Left lung (tissue), 10 donors: ENCODE results near the gene JAZF1. TPM values are rescaled to one million over a fixed set of nuclear protein-coding genes. Genes with fewer than 3 reads are reported as not detected.

Experiments used
- ATAC-seq: fragments of 200-7000 bp; cut with Tn5 transposase; one replicate; pipeline ENCODE4 v1.9.1; 2020; ENCODE audit warnings: moderate library complexity
- DNase-seq, 4 donors: peaks; one replicate each; pipeline ENCODE4 v3.0.0-alpha.2; 2013 to 2020
- H3K27ac ChIP-seq, 2 donors: fragments of 200-600 bp; sonication (generic) in 1 of 2; one replicate each; pipeline versions ENCODE4 v1.5.0 to v1.8.0; 2020 to 2021
- H3K27me3 ChIP-seq, 2 donors: fragments of 200-600 bp; sonication (generic) in 1 of 2; one replicate each; pipeline versions ENCODE4 v1.5.0 to v1.8.0; 2020 to 2021
- H3K36me3 ChIP-seq, 2 donors: fragments of 200-600 bp; sonication (generic) in 1 of 2; one replicate each; pipeline versions ENCODE4 v1.5.0 to v1.8.0; 2020 to 2021
- H3K4me1 ChIP-seq, 2 donors: fragments of 200-600 bp; one replicate each; pipeline ENCODE4 v1.8.0; 2021
- H3K4me3 ChIP-seq, 2 donors: fragments of 200-600 bp; sonication (generic) in 1 of 2; one replicate each; pipeline versions ENCODE4 v1.5.0 to v1.8.0; 2020 to 2021; ENCODE audit warnings: mild to moderate bottlenecking in 1 of 2
- H3K9me3 ChIP-seq, 2 donors: fragments of 200-600 bp; sonication (generic) in 1 of 2; one replicate each; pipeline versions ENCODE4 v1.5.0 to v1.8.0; 2020 to 2021
- CTCF ChIP-seq, 2 donors: fragments of 200-600 bp; sonication (generic) in 1 of 2; IDR thresholded peaks; one replicate each; pipeline versions ENCODE4 v1.5.0 to v1.8.0; 2021; ENCODE audit warnings: antibody characterized with exemption in 2 of 2
- intact Hi-C, 2 donors: fragments of 100-400 bp; cut with DNase I; formaldehyde crosslinking; loops; one replicate each; pipeline versions ENCODE4 v1.11.2 to v1.14.2; 2022
- polyA plus RNA-seq, 6 donors: library from polyadenylated mRNA; unstranded; fragments of 120-200 nt; gene quantifications; one replicate each; pipeline ENCODE4 v1.2.1, GENCODE V29; 2013; ENCODE audit not compliant: insufficient read length in 6 of 6
- total RNA-seq, 2 donors: library from RNA; stranded (reverse); fragmentation: NEBNext Ultra II Directional; extraction: Animal tissue kit (Norgen Biotek cat#: 25700); gene quantifications; one replicate each; pipeline ENCODE4 v1.2.1, GENCODE V29; 2021
- donor health status: DM: no; HTN: yes; CAD: no.
- donor health status: DM: no; HTN: no; CAD: no.

The JAZF1 gene
- total and polyA plus RNA-seq, 8 donors, result 11.1 to 18.2 (median 13.8) TPM

DNA sequence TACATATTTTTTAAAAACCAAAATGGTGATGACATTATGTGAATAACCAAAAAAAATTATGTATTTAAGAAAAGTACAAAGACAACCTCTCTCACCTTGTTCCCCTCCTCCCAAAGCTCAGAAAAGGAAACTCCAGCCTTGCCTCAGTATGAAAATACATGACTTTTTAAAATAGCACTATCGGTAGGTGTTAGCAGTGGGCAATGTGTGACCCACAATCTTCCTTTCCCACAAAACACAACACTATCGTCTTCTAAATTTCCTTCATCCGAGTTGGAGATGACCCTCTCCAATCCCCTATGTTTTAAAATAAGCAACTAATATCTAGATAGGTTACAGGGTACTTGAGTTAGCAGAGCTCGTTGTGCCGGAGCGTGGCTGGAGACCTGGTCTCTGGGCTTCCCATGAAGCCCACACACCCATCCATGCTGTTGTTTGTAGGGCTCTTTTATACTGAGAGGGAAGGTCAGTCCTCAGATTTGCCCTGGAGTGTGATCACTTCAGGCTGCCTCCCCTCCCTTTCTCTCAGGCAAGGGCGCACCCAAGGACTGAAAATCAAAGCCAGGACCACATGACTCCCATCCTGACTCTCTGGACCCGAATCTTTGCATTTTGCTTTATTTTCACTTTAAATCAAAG, 107.6 kb downstream of the JAZF1 start:
- no peak overlapping the region for H3K27ac ChIP-seq
- intact Hi-C loops, result no loop called here
- no peaks in the 10 kb centered on the region for H3K9me3 ChIP-seq
- H3K36me3 ChIP-seq, result no peaks in the 10 kb centered on the region
- TF ChIP-seq CTCF (IDR thresholded peaks at IDR 0.05), result no peak
- no peak for ATAC-seq
- H3K4me1 ChIP-seq, result peaks cover 0 to 17% of the 10 kb centered on the region in 2 donors
- no peak overlapping the region for H3K4me3 ChIP-seq
- no peaks in the 10 kb centered on the region for H3K27me3 ChIP-seq
- no peak for DNase-seq

GRCh38 chr7:28071570-28071969, 109.0 kb downstream of the JAZF1 start:
- Histone ChIP-seq H3K27ac (no peak overlapping the region), H3K36me3 (no peaks in the 10 kb centered on the region), H3K4me1 (peaks cover 0 to 10% of the 10 kb centered on the region in 2 donors), H3K27me3 (no peaks in the 10 kb centered on the region), H3K4me3 (no peak overlapping the region), H3K9me3 (no peaks in the 10 kb centered on the region)
- ATAC-seq, result no peak
- intact Hi-C loops, result no loop called here
- DNase-seq, result no peak
- TF ChIP-seq CTCF (IDR thresholded peaks at IDR 0.05), result no peak

GRCh38 chr7:28070297-28071055, 110.1 kb downstream of the JAZF1 start:
- intact Hi-C loops, result no loop called here

DNA sequence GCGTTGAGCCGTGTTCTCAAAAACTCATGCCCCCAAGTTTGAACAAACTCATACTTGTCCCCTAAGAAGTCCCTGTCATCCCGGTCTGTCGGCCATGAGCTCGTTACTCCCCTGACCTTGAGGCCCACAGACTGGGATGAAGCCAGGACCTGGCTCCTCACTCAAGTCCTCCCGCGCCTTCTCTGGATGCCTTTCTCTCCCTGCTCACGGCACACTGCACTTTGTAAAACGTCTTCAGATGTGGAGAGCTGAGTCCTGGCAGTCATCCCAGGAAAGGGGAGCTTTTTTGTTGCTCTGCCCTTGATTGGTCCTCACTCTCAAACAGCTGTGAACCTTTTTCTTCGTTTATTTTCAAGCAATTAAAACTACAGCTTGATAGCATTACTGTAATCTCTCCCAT, 110.8 kb downstream of the JAZF1 start:
- H3K36me3 ChIP-seq, result no peaks in the 10 kb centered on the region
- DNase-seq (peak in 3 of 4 donors; percentile 60 to 81 (median 62)), ATAC-seq (peak; percentile 89)
- H3K27me3 ChIP-seq, result no peaks in the 10 kb centered on the region
- H3K27ac ChIP-seq, result peak overlapping the region in 1 of 2 donors; percentile 9
- peaks cover under 1 to 15% of the 10 kb centered on the region in 2 donors for H3K4me1 ChIP-seq
- intact Hi-C loops, result no loop called here
- H3K4me3 ChIP-seq, result no peak overlapping the region
- no peak for TF ChIP-seq CTCF (IDR thresholded peaks at IDR 0.05)
- no peaks in the 10 kb centered on the region for H3K9me3 ChIP-seq

More at GRCh38 chr7:28070297-28071055, 110.1 kb downstream of the JAZF1 start:
- no peaks in the 10 kb centered on the region for H3K36me3 ChIP-seq
- H3K4me3 ChIP-seq, result no peak overlapping the region
- peaks cover 0 to 10% of the 10 kb centered on the region in 2 donors for H3K4me1 ChIP-seq
- H3K27me3 ChIP-seq, result no peaks in the 10 kb centered on the region
- no peak for TF ChIP-seq CTCF (IDR thresholded peaks at IDR 0.05)
- H3K27ac ChIP-seq, result peak overlapping the region in 1 of 2 donors; percentile 9
- no peaks in the 10 kb centered on the region for H3K9me3 ChIP-seq
- ATAC-seq (no peak), DNase-seq (no peak)

GRCh38 chr7:28069388-28069787, 111.2 kb downstream of the JAZF1 start:
- Histone ChIP-seq H3K9me3 (no peaks in the 10 kb centered on the region), H3K4me3 (no peak overlapping the region), H3K27ac (peak overlapping the region in 1 of 2 donors; percentile 9), H3K36me3 (no peaks in the 10 kb centered on the region), H3K4me1 (peaks cover 5 to 20% of the 10 kb centered on the region in 2 donors), H3K27me3 (no peaks in the 10 kb centered on the region)
- ATAC-seq (no peak), DNase-seq (no peak)
- intact Hi-C loops, result no loop called here
- no peak for TF ChIP-seq CTCF (IDR thresholded peaks at IDR 0.05)
